IPS-18a (cell line): ENCODE results near the gene MAST4.

Experiments
- H3K27ac ChIP-seq: one replicate; pipeline ENCODE4 v1.5.1; 2013; ENCODE audit warnings: low read length
- H3K27me3 ChIP-seq: one replicate; pipeline ENCODE4 v1.6.1; 2013; ENCODE audit warnings: mild to moderate bottlenecking, low read length; ENCODE audit not compliant: control insufficient read depth, insufficient read depth
- H3K36me3 ChIP-seq: one replicate; pipeline ENCODE4 v1.6.1; 2013; ENCODE audit warnings: low read depth, low read length; ENCODE audit not compliant: control insufficient read depth
- H3K4me1 ChIP-seq: one replicate; pipeline ENCODE4 v1.6.1; 2013; ENCODE audit warnings: low read depth, low read length; ENCODE audit not compliant: control insufficient read depth
- H3K4me3 ChIP-seq: one replicate; pipeline ENCODE4 v1.5.1; 2013; ENCODE audit warnings: low read length
- H3K9ac ChIP-seq: one replicate; pipeline ENCODE4 v1.6.1; 2013; ENCODE audit warnings: mild to moderate bottlenecking, low read length, moderate library complexity
- H3K9me3 ChIP-seq: one replicate; pipeline ENCODE4 v1.6.1; 2013; ENCODE audit warnings: low read depth, low read length; ENCODE audit not compliant: control insufficient read depth

The MAST4 gene

GRCh38 chr5:66994790-66995189, 398.6 kb downstream of the MAST4 start:
- H3K9ac ChIP-seq: no peak overlapping the region
- no peak overlapping the region for H3K27ac ChIP-seq
- H3K9me3 ChIP-seq: no peaks in the 10 kb centered on the region
- H3K4me1 ChIP-seq: no peaks in the 10 kb centered on the region
- no peaks in the 10 kb centered on the region for H3K36me3 ChIP-seq
- H3K27me3 ChIP-seq: no peaks in the 10 kb centered on the region
- no peak overlapping the region for H3K4me3 ChIP-seq

- Histone ChIP-seq H3K4me3 (no peak overlapping the region), H3K36me3 (no peaks in the 10 kb centered on the region), H3K27ac (no peak overlapping the region), H3K9me3 (no peaks in the 10 kb centered on the region), H3K27me3 (peaks cover 15% of the 10 kb centered on the region), H3K4me1 (peaks cover 16% of the 10 kb centered on the region), H3K9ac (no peak overlapping the region)
Measured at GRCh38 chr5:67000794-67001475, 404.7 kb downstream of the MAST4 start.

- Histone ChIP-seq H3K4me3 (peak overlapping the region; percentile 99), H3K27me3 (peaks cover 15% of the 10 kb centered on the region), H3K27ac (no peak overlapping the region), H3K9me3 (no peaks in the 10 kb centered on the region), H3K36me3 (no peaks in the 10 kb centered on the region), H3K4me1 (peaks cover 16% of the 10 kb centered on the region), H3K9ac (peak overlapping the region; percentile 35)
Measured at GRCh38 chr5:67002832-67003684, 406.9 kb downstream of the MAST4 start.

GRCh38 chr5:67003685-67003934, 407.4 kb downstream of the MAST4 start:
- Histone ChIP-seq H3K9me3 (no peaks in the 10 kb centered on the region), H3K36me3 (no peaks in the 10 kb centered on the region), H3K4me3 (peak overlapping the region; percentile 99), H3K27me3 (peaks cover 15% of the 10 kb centered on the region), H3K27ac (no peak overlapping the region), H3K9ac (peak overlapping the region; percentile 35), H3K4me1 (peaks cover 16% of the 10 kb centered on the region)

GRCh38 chr5:67003935-67004729, 407.9 kb downstream of the MAST4 start:
- Histone ChIP-seq H3K9ac (peak overlapping the region; percentile 85), H3K27ac (peak overlapping the region; percentile 63), H3K27me3 (peaks cover 15% of the 10 kb centered on the region), H3K4me1 (peaks cover 16% of the 10 kb centered on the region), H3K9me3 (no peaks in the 10 kb centered on the region), H3K36me3 (no peaks in the 10 kb centered on the region), H3K4me3 (peak overlapping the region; percentile 99)

- peak overlapping the region; percentile 63 for H3K27ac ChIP-seq
Measured at GRCh38 chr5:67004730-67005350, 408.6 kb downstream of the MAST4 start.

GRCh38 chr5:67005737-67006499, 409.7 kb downstream of the MAST4 start:
- H3K4me3 ChIP-seq: peak overlapping the region; percentile 99
- H3K4me1 ChIP-seq: peaks cover 16% of the 10 kb centered on the region

More at GRCh38 chr5:67004730-67005350, 408.6 kb downstream of the MAST4 start:
- H3K4me3 ChIP-seq: peak overlapping the region; percentile 99
- peaks cover 16% of the 10 kb centered on the region for H3K4me1 ChIP-seq
- H3K9me3 ChIP-seq: no peaks in the 10 kb centered on the region
- no peaks in the 10 kb centered on the region for H3K36me3 ChIP-seq
- H3K27me3 ChIP-seq: peaks cover 15% of the 10 kb centered on the region
- peak overlapping the region; percentile 85 for H3K9ac ChIP-seq

GRCh38 chr5:67006500-67006848, 410.3 kb downstream of the MAST4 start:
- Histone ChIP-seq H3K9ac (no peak overlapping the region), H3K27ac (no peak overlapping the region), H3K27me3 (peaks cover 15% of the 10 kb centered on the region), H3K36me3 (no peaks in the 10 kb centered on the region), H3K4me3 (no peak overlapping the region), H3K4me1 (peaks cover 21% of the 10 kb centered on the region), H3K9me3 (no peaks in the 10 kb centered on the region)

More at GRCh38 chr5:67005737-67006499, 409.7 kb downstream of the MAST4 start:
- no peak overlapping the region for H3K9ac ChIP-seq
- no peaks in the 10 kb centered on the region for H3K9me3 ChIP-seq
- H3K27ac ChIP-seq: no peak overlapping the region
- peaks cover 15% of the 10 kb centered on the region for H3K27me3 ChIP-seq
- H3K36me3 ChIP-seq: no peaks in the 10 kb centered on the region

- H3K27ac ChIP-seq: no peak overlapping the region
- no peaks in the 10 kb centered on the region for H3K36me3 ChIP-seq
- no peaks in the 10 kb centered on the region for H3K9me3 ChIP-seq
- H3K9ac ChIP-seq: no peak overlapping the region
- peaks cover 7% of the 10 kb centered on the region for H3K27me3 ChIP-seq
- peaks cover 18% of the 10 kb centered on the region for H3K4me1 ChIP-seq
- no peak overlapping the region for H3K4me3 ChIP-seq
Measured at GRCh38 chr5:67009028-67009427, 412.8 kb downstream of the MAST4 start.

GRCh38 chr5:67010684-67011409, 414.7 kb downstream of the MAST4 start:
- H3K9ac ChIP-seq: no peak overlapping the region

More at GRCh38 chr5:67010684-67011409, 414.7 kb downstream of the MAST4 start:
- H3K27me3 ChIP-seq: peaks cover under 1% of the 10 kb centered on the region
- no peak overlapping the region for H3K27ac ChIP-seq
- no peak overlapping the region for H3K4me3 ChIP-seq
- no peaks in the 10 kb centered on the region for H3K9me3 ChIP-seq
- H3K36me3 ChIP-seq: no peaks in the 10 kb centered on the region
- peaks cover 10% of the 10 kb centered on the region for H3K4me1 ChIP-seq
